ENCODE data around the gene ACTR2. TPM values are rescaled to one million over a fixed set of nuclear protein-coding genes. Genes with fewer than 3 reads are reported as not detected.

ACTR2 gene
- total RNA-seq, 1 donor from 2014 or later, result 493 TPM

DNA sequence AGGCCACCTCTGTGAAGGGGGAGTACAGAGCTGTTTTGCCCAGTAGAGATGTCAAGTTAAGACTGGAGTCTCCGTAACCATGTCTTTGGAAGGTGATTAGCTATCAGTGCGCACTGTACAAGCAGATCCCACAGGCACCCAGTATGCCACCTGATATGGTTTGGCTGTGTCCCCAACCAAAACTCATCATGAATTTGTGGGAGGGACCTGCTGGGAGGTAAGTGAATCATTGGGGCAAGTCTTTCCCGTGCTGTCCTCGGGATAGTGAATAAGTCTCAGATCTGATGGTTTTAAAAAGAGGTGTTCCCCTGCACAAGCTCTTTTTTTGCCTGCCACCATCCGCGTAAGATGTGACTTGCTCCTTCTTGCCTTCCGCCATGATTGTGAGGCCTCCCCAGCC lies 90.2 kb downstream of the ACTR2 start:
- Mint-ChIP-seq H3K36me3 (ENCODE audit: low read depth, unreplicated experiment) (peaks cover 39% of the 10 kb centered on the region), H3K27me3 (ENCODE audit: low read depth, unreplicated experiment) (no peaks in the 10 kb centered on the region), H3K4me3 (ENCODE audit: unreplicated experiment) (no peak overlapping the region), H3K4me1 (ENCODE audit: low read depth, unreplicated experiment) (peaks cover 50% of the 10 kb centered on the region), H3K27ac (ENCODE audit: unreplicated experiment) (peak overlapping the region; percentile 66), H3K9me3 (ENCODE audit: unreplicated experiment) (no peaks in the 10 kb centered on the region)
- H4K20me1 ChIP-seq (ENCODE audit: insufficient read depth, low read length), result peaks cover 11% of the 10 kb centered on the region
- DNase-seq (ENCODE audit: low read depth) (no peak), FAIRE-seq (no peak)
- no peak overlapping the region for H3K9ac ChIP-seq (ENCODE audit: low read length)
- TF ChIP-seq EZH2 (IDR thresholded peaks at IDR 0.05; ENCODE audit: insufficient read depth, low read length), result no peak
- TF ChIP-seq CTCF (IDR thresholded peaks at IDR 0.05; ENCODE audit: insufficient read depth, low read depth, low read length), result no peak
- peaks cover 17% of the 10 kb centered on the region for H3K36me3 ChIP-seq (ENCODE audit: insufficient read depth, low read length)
- peaks cover 34% of the 10 kb centered on the region for H3K4me1 ChIP-seq (ENCODE audit: insufficient read depth, low read length)
- H3K79me2 ChIP-seq (ENCODE audit: insufficient read depth, low read length), result peaks cover 28% of the 10 kb centered on the region
- no peak overlapping the region for H3K4me3 ChIP-seq (ENCODE audit: insufficient read depth, low read depth, low read length)
- no peaks in the 10 kb centered on the region for H3K9me3 ChIP-seq (ENCODE audit: insufficient read depth, low read depth, low read length)
- no peak overlapping the region for H2AFZ ChIP-seq (ENCODE audit: low read depth, low read length)
- H3K27ac ChIP-seq (ENCODE audit: low read depth, low read length), result peak overlapping the region; percentile 2
- H3K4me2 ChIP-seq (ENCODE audit: low read length), result no peak overlapping the region
- H3K27me3 ChIP-seq (ENCODE audit: insufficient read depth, low read length), result no peaks in the 10 kb centered on the region

DNA sequence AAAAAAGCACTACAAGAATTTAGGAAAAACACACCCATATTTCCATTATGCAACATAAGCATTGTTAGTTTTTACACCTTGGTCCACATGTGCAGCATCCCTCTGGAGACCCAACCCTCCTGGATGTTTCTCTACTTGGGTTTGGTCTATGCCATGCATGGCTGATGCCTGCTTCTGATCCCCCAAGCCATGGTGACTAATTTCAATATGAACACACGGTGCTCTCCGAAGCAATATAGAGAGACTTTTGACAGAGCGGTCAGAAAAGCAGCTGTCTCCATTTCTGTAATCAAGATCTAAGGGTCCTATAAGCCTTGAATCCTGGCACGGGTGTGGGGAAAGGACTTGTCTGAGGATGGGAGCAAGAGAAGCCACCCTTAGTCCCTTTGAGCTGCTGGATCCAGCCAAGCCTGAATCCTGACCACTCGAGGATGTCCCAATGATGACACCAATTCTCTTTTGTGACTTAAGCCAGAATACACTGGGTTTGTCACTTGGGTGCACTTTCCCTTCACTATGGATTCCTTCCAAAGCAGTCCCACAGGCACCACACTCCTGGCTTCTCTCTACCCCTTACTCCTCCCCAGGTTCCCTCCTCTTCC lies 91.5 kb downstream of the ACTR2 start:
- H3K9me3 Mint-ChIP-seq (ENCODE audit: unreplicated experiment), result no peaks in the 10 kb centered on the region
- no peaks in the 10 kb centered on the region for H3K9me3 ChIP-seq (ENCODE audit: insufficient read depth, low read depth, low read length)
- H3K9ac ChIP-seq (ENCODE audit: low read length), result peak overlapping the region; percentile 79
- peak overlapping the region; percentile 98 for H3K27ac ChIP-seq (ENCODE audit: low read depth, low read length)
- H2AFZ ChIP-seq (ENCODE audit: low read depth, low read length), result no peak overlapping the region
- peaks cover 34% of the 10 kb centered on the region for H3K4me1 ChIP-seq (ENCODE audit: insufficient read depth, low read length)
- TF ChIP-seq EZH2 (IDR thresholded peaks at IDR 0.05; ENCODE audit: insufficient read depth, low read length) (no peak), CTCF (IDR thresholded peaks at IDR 0.05; ENCODE audit: insufficient read depth, low read depth, low read length) (no peak)
- no peak overlapping the region for H3K4me3 ChIP-seq (ENCODE audit: insufficient read depth, low read depth, low read length)
- no peaks in the 10 kb centered on the region for H3K27me3 Mint-ChIP-seq (ENCODE audit: low read depth, unreplicated experiment)
- peaks cover 28% of the 10 kb centered on the region for H3K79me2 ChIP-seq (ENCODE audit: insufficient read depth, low read length)
- peaks cover 8% of the 10 kb centered on the region for H4K20me1 ChIP-seq (ENCODE audit: insufficient read depth, low read length)
- no peak overlapping the region for H3K4me3 Mint-ChIP-seq (ENCODE audit: unreplicated experiment)
- FAIRE-seq (no peak), DNase-seq (ENCODE audit: low read depth) (no peak)
- H3K27me3 ChIP-seq (ENCODE audit: insufficient read depth, low read length), result no peaks in the 10 kb centered on the region
- peak overlapping the region; percentile 78 for H3K4me2 ChIP-seq (ENCODE audit: low read length)
- peak overlapping the region; percentile 93 for H3K27ac Mint-ChIP-seq (ENCODE audit: unreplicated experiment)
- peaks cover 37% of the 10 kb centered on the region for H3K36me3 Mint-ChIP-seq (ENCODE audit: low read depth, unreplicated experiment)
- peaks cover 46% of the 10 kb centered on the region for H3K4me1 Mint-ChIP-seq (ENCODE audit: low read depth, unreplicated experiment)
- peaks cover 6% of the 10 kb centered on the region for H3K36me3 ChIP-seq (ENCODE audit: insufficient read depth, low read length)

- H3K4me1 ChIP-seq (ENCODE audit: insufficient read depth, low read length), result peaks cover 33% of the 10 kb centered on the region
- no peak overlapping the region for H3K4me3 ChIP-seq (ENCODE audit: insufficient read depth, low read depth, low read length)
- H3K36me3 ChIP-seq (ENCODE audit: insufficient read depth, low read length), result peaks cover under 1% of the 10 kb centered on the region
- no peak for DNase-seq (ENCODE audit: low read depth)
- no peaks in the 10 kb centered on the region for H3K9me3 ChIP-seq (ENCODE audit: insufficient read depth, low read depth, low read length)
- no peak overlapping the region for H2AFZ ChIP-seq (ENCODE audit: low read depth, low read length)
- H3K9me3 Mint-ChIP-seq (ENCODE audit: unreplicated experiment), result no peaks in the 10 kb centered on the region
- no peaks in the 10 kb centered on the region for H3K27me3 Mint-ChIP-seq (ENCODE audit: low read depth, unreplicated experiment)
- H3K4me3 Mint-ChIP-seq (ENCODE audit: unreplicated experiment), result no peak overlapping the region
- FAIRE-seq, result no peak
- H3K79me2 ChIP-seq (ENCODE audit: insufficient read depth, low read length), result peaks cover 31% of the 10 kb centered on the region
- TF ChIP-seq CTCF (IDR thresholded peaks at IDR 0.05; ENCODE audit: insufficient read depth, low read depth, low read length) (no peak), EZH2 (IDR thresholded peaks at IDR 0.05; ENCODE audit: insufficient read depth, low read length) (no peak)
- H3K27ac ChIP-seq (ENCODE audit: low read depth, low read length), result peak overlapping the region; percentile 98
- H3K4me1 Mint-ChIP-seq (ENCODE audit: low read depth, unreplicated experiment), result peaks cover 41% of the 10 kb centered on the region
- peak overlapping the region; percentile 78 for H3K4me2 ChIP-seq (ENCODE audit: low read length)
- H3K27me3 ChIP-seq (ENCODE audit: insufficient read depth, low read length), result no peaks in the 10 kb centered on the region
- H3K9ac ChIP-seq (ENCODE audit: low read length), result peak overlapping the region; percentile 79
- peak overlapping the region; percentile 93 for H3K27ac Mint-ChIP-seq (ENCODE audit: unreplicated experiment)
- H3K36me3 Mint-ChIP-seq (ENCODE audit: low read depth, unreplicated experiment), result peaks cover 39% of the 10 kb centered on the region
- peaks cover 3% of the 10 kb centered on the region for H4K20me1 ChIP-seq (ENCODE audit: insufficient read depth, low read length)
Observed at GRCh38 chr2:65319674-65320041, 92.0 kb downstream of the ACTR2 start.
